ENCODE measurements around the gene ZCCHC24.

DNA sequence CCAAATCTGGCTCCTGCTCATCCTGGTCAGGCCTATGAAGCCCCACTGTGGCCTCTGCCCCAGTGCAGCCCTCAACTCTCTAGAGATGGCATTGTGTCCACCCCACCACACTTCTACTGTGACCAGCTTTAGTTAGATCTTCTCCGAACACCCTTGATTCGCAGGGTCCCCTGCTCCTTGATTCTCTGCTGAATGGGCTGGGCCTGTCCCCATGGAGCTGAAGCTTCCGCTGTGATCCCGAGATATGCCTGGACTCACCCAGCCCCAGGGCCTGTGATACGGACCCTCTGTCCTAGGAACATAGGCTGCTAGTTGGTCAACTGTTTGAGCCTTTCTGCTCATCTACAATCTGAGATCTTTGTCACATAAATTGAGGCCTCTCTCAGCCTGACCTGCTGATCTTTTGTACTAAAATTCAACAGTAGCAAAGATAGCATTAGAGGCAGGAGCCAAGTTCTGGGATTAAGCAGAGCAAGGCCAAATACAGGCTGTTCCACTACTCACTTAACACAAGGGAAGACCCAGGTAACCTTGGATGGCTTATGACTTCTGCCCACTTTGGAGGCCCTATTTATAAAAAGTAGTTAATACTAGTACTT is 104.7 kb downstream of the ZCCHC24 start:
- TF ChIP-seq POLR2A (IDR thresholded peaks at IDR 0.05), result no peak
- TF ChIP-seq, protein P1, sequence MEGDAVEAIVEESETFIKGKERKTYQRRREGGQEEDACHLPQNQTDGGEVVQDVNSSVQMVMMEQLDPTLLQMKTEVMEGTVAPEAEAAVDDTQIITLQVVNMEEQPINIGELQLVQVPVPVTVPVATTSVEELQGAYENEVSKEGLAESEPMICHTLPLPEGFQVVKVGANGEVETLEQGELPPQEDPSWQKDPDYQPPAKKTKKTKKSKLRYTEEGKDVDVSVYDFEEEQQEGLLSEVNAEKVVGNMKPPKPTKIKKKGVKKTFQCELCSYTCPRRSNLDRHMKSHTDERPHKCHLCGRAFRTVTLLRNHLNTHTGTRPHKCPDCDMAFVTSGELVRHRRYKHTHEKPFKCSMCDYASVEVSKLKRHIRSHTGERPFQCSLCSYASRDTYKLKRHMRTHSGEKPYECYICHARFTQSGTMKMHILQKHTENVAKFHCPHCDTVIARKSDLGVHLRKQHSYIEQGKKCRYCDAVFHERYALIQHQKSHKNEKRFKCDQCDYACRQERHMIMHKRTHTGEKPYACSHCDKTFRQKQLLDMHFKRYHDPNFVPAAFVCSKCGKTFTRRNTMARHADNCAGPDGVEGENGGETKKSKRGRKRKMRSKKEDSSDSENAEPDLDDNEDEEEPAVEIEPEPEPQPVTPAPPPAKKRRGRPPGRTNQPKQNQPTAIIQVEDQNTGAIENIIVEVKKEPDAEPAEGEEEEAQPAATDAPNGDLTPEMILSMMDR (IDR thresholded peaks at IDR 0.05), result no peak

Measured in testis (tissue), 2 donors.